Spleen (tissue), 7 donors: ENCODE measurements around the gene BIVM.

Experiments
- POLR2A ChIP-seq, 3 donors: fragments of 450-650 bp; IDR thresholded peaks; one replicate each; pipeline ENCODE4 v1.5.1; 2017; ENCODE audit warnings: antibody characterized with exemption in 3 of 3, mild to moderate bottlenecking in 1 of 3
- TF ChIP-seq, protein P1 (sequence below), 11 experiments: fragments of 200-600 bp in 7 of 11; fragments of 450-650 bp in 4 of 11; sonication (generic) in 4 of 11; IDR thresholded peaks in 8 of 11; conservative IDR thresholded peaks in 3 of 11; 1 replicate in 7 of 11; 2 replicates in 4 of 11; pipeline versions ENCODE4 v1.4.0 to v1.8.0; 2016 to 2021; ENCODE audit warnings: antibody characterized with exemption in 11 of 11, inconsistent platforms in 4 of 11, mild to moderate bottlenecking in 1 of 11
- donor health status: DM: no; HTN: no; CAD: no; lungs with moderate emphysema.
- donor health status: DM: no; HTN: no; CAD: no.
- donor health status: DM: no; HTN: no; CAD: no.

- TF ChIP-seq, protein P1, sequence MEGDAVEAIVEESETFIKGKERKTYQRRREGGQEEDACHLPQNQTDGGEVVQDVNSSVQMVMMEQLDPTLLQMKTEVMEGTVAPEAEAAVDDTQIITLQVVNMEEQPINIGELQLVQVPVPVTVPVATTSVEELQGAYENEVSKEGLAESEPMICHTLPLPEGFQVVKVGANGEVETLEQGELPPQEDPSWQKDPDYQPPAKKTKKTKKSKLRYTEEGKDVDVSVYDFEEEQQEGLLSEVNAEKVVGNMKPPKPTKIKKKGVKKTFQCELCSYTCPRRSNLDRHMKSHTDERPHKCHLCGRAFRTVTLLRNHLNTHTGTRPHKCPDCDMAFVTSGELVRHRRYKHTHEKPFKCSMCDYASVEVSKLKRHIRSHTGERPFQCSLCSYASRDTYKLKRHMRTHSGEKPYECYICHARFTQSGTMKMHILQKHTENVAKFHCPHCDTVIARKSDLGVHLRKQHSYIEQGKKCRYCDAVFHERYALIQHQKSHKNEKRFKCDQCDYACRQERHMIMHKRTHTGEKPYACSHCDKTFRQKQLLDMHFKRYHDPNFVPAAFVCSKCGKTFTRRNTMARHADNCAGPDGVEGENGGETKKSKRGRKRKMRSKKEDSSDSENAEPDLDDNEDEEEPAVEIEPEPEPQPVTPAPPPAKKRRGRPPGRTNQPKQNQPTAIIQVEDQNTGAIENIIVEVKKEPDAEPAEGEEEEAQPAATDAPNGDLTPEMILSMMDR (IDR thresholded peaks at IDR 0.05 in 8 of 11, conservative IDR thresholded peaks at IDR 0.05 in 3 of 11) = peak in 5 of 11 experiments; percentile 9 to 37 (median 18)
- peak; percentile 53 to 77 (median 68) for TF ChIP-seq POLR2A (IDR thresholded peaks at IDR 0.05)
Observed at GRCh38 chr13:102773441-102774213, 25.3 kb upstream of the BIVM start, which contains the start of gene TEX30.
